ENCODE data around the gene FXYD1. TPM values are rescaled to one million over a fixed set of nuclear protein-coding genes. Genes with fewer than 3 reads are reported as not detected.

Gene FXYD1
- total RNA-seq, 1 experiment from 2014 or later, result not detected

- CTCF ChIA-PET, result no interaction called here
- Histone ChIP-seq H3K36me3 (ENCODE audit: control insufficient read depth, insufficient read depth, low read length) (no peaks in the 10 kb centered on the region), H3K27me3 (ENCODE audit: control insufficient read depth, insufficient read depth, low read length) (0 out of 2 replicates have a peak, but pooled peaks cover 2% of the 10 kb centered on the region), H3K4me1 (ENCODE audit: control insufficient read depth, insufficient read depth, low read length) (no peaks in the 10 kb centered on the region), H3K4me3 (ENCODE audit: low read depth in 2 of 2, low read length in 2 of 2) (no peak overlapping the region), H3K27ac (ENCODE audit: low read length) (no peak overlapping the region), H3K9me3 (ENCODE audit: control insufficient read depth, insufficient read depth, low read depth, low read length) (no peaks in the 10 kb centered on the region)
- BruUV-seq (replicated peaks), result no TSS peak
- TF ChIP-seq POLR2AphosphoS5 (IDR thresholded peaks at IDR 0.05; ENCODE audit: low read depth, low read length) (no peak), SIN3A (IDR thresholded peaks at IDR 0.05; ENCODE audit: borderline replicate concordance, insufficient read depth, low read depth, low read length) (no peak), REST (IDR thresholded peaks at IDR 0.05; ENCODE audit: insufficient read depth in 1 of 2, low read depth in 2 of 2, low read length in 1 of 2) (no peak), TCF7L2 (IDR thresholded peaks at IDR 0.05; ENCODE audit: low read depth, low read length) (no peak), CTCF (IDR thresholded peaks at IDR 0.05) (no peak)
- intact Hi-C loops (cut with micrococcal nuclease; ENCODE audit: unreplicated experiment) (no loop called here), in situ Hi-C loops (cut with HindIII; ENCODE audit: low pct_unique_long_range_greater_than_20kb, low sequenced_read_pairs) (no loop called here)
- DNase-seq (ENCODE audit: low read depth, low spot score) (no peak), ATAC-seq (no peak)
- POLR2A ChIA-PET, result no interaction called here
These were observed 35.6 kb downstream of the FXYD1 start for GRCh38 chr19:35174226-35174625.

- intact Hi-C loops (cut with micrococcal nuclease; ENCODE audit: unreplicated experiment), result no loop called here
- no peaks in the 10 kb centered on the region for H3K36me3 ChIP-seq (ENCODE audit: control insufficient read depth, insufficient read depth, low read length)
- H3K27ac ChIP-seq (ENCODE audit: low read length), result no peak overlapping the region
- H3K9me3 ChIP-seq (ENCODE audit: control insufficient read depth, insufficient read depth, low read depth, low read length), result no peaks in the 10 kb centered on the region
- BruUV-seq (replicated peaks), result no TSS peak
- ChIA-PET CTCF (no interaction called here), POLR2A (no interaction called here)
- no peak for DNase-seq (ENCODE audit: low read depth, low spot score)
- no peak for TF ChIP-seq REST (IDR thresholded peaks at IDR 0.05; ENCODE audit: insufficient read depth in 1 of 2, low read depth in 2 of 2, low read length in 1 of 2)
- TF ChIP-seq TCF7L2 (IDR thresholded peaks at IDR 0.05; ENCODE audit: low read depth, low read length), result no peak
- no peak for TF ChIP-seq POLR2AphosphoS5 (IDR thresholded peaks at IDR 0.05; ENCODE audit: low read depth, low read length)
- TF ChIP-seq SIN3A (IDR thresholded peaks at IDR 0.05; ENCODE audit: borderline replicate concordance, insufficient read depth, low read depth, low read length), result no peak
- H3K4me1 ChIP-seq (ENCODE audit: control insufficient read depth, insufficient read depth, low read length), result no peaks in the 10 kb centered on the region
- ATAC-seq, result no peak
- in situ Hi-C loops (cut with HindIII; ENCODE audit: low pct_unique_long_range_greater_than_20kb, low sequenced_read_pairs), result no loop called here
- 0 out of 2 replicates have a peak, but pooled peaks cover 2% of the 10 kb centered on the region for H3K27me3 ChIP-seq (ENCODE audit: control insufficient read depth, insufficient read depth, low read length)
- H3K4me3 ChIP-seq (ENCODE audit: low read depth in 2 of 2, low read length in 2 of 2), result no peak overlapping the region
These were observed 37.6 kb downstream of the FXYD1 start for GRCh38 chr19:35176181-35176570.

Measured in Panc1 (cell line).